Stimulated activated effector memory CD8-positive, alpha-beta T cell treated with anti-CD3 and anti-CD28 coated beads, Interleukin-12 subunit alpha, Interleukin-12 subunit beta, amount 100 ng/mL, for 72 hours (primary cell): ENCODE data around the gene CACHD1.
A peak's percentile ranks its signal among the peaks of the same experiment; 100 is the strongest.
"Not testable (repeated sequence)": the region's sequence is repeated elsewhere in the genome, so short reads cannot be mapped to it uniquely, and the experiment has no call there.

Experiments
- ATAC-seq: fragments of 150-1000 bp; cut with Tn5 transposase; 2 replicates; pipeline ENCODE4 v1.10.0; 2021
- DNase-seq, 2 donors: peaks; one replicate each; pipeline ENCODE4 v3.0.0; 2021 to 2022; ENCODE audit warnings: low spot score in 2 of 2
- H3K27ac Mint-ChIP-seq: one replicate; pipeline ENCODE4 v1.8.0; 2022; ENCODE audit warnings: mild to moderate bottlenecking, mixed read lengths
- H3K36me3 Mint-ChIP-seq: one replicate; pipeline ENCODE4 v1.8.0; 2022; ENCODE audit warnings: mild to moderate bottlenecking, mixed read lengths
- H3K4me1 Mint-ChIP-seq: one replicate; pipeline ENCODE4 v1.8.0; 2022; ENCODE audit warnings: mixed read lengths
- H3K4me3 Mint-ChIP-seq: one replicate; pipeline ENCODE4 v1.8.0; 2022; ENCODE audit warnings: mild to moderate bottlenecking, mixed read lengths
- H3K9me3 Mint-ChIP-seq: one replicate; pipeline ENCODE4 v1.8.0; 2022; ENCODE audit warnings: mixed read lengths

Gene CACHD1

GRCh38 chr1:64499011-64499410 lies 29.1 kb downstream of the CACHD1 start:
- Mint-ChIP-seq H3K36me3 (no peaks in the 10 kb centered on the region), H3K27ac (no peak overlapping the region), H3K4me1 (no peaks in the 10 kb centered on the region), H3K9me3 (no peaks in the 10 kb centered on the region), H3K4me3 (no peak overlapping the region)
- DNase-seq (no peak), ATAC-seq (no peak)

GRCh38 chr1:64499966-64500365 lies 30.0 kb downstream of the CACHD1 start:
- Mint-ChIP-seq H3K4me3 (no peak overlapping the region), H3K27ac (no peak overlapping the region), H3K36me3 (no peaks in the 10 kb centered on the region), H3K9me3 (no peaks in the 10 kb centered on the region), H3K4me1 (no peaks in the 10 kb centered on the region)
- ATAC-seq (no peak), DNase-seq (no peak)

GRCh38 chr1:64502083-64502482 lies 32.2 kb downstream of the CACHD1 start:
- H3K27ac Mint-ChIP-seq, result no peak overlapping the region
- peaks cover 7% of the 10 kb centered on the region for H3K4me1 Mint-ChIP-seq
- H3K4me3 Mint-ChIP-seq, result no peak overlapping the region
- ATAC-seq (no peak), DNase-seq (no peak)
- no peaks in the 10 kb centered on the region for H3K9me3 Mint-ChIP-seq
- no peaks in the 10 kb centered on the region for H3K36me3 Mint-ChIP-seq

GRCh38 chr1:64502931-64503330 lies 33.0 kb downstream of the CACHD1 start:
- peaks cover 7% of the 10 kb centered on the region for H3K4me1 Mint-ChIP-seq
- no peaks in the 10 kb centered on the region for H3K36me3 Mint-ChIP-seq
- no peak for ATAC-seq
- H3K9me3 Mint-ChIP-seq, result no peaks in the 10 kb centered on the region
- H3K4me3 Mint-ChIP-seq, result no peak overlapping the region
- no peak for DNase-seq
- no peak overlapping the region for H3K27ac Mint-ChIP-seq

- no peak for DNase-seq
- no peak overlapping the region for H3K27ac Mint-ChIP-seq
- no peaks in the 10 kb centered on the region for H3K9me3 Mint-ChIP-seq
- ATAC-seq, result peak; percentile 60
- H3K4me1 Mint-ChIP-seq, result peaks cover 7% of the 10 kb centered on the region
- H3K36me3 Mint-ChIP-seq, result no peaks in the 10 kb centered on the region
- H3K4me3 Mint-ChIP-seq, result peak overlapping the region; percentile 79
Measured at GRCh38 chr1:64505232-64505943, 35.5 kb downstream of the CACHD1 start.

- H3K36me3 Mint-ChIP-seq, result no peaks in the 10 kb centered on the region
- H3K4me1 Mint-ChIP-seq, result peaks cover 7% of the 10 kb centered on the region
- H3K9me3 Mint-ChIP-seq, result no peaks in the 10 kb centered on the region
- peak overlapping the region; percentile 79 for H3K4me3 Mint-ChIP-seq
- ATAC-seq (no peak), DNase-seq (no peak)
- H3K27ac Mint-ChIP-seq, result no peak overlapping the region
Measured at GRCh38 chr1:64505944-64506655, 36.2 kb downstream of the CACHD1 start.

GRCh38 chr1:64508629-64509028 lies 38.7 kb downstream of the CACHD1 start:
- peaks cover 7% of the 10 kb centered on the region for H3K4me1 Mint-ChIP-seq
- no peak overlapping the region for H3K27ac Mint-ChIP-seq
- no peak for DNase-seq
- no peak overlapping the region for H3K4me3 Mint-ChIP-seq
- H3K36me3 Mint-ChIP-seq, result no peaks in the 10 kb centered on the region
- H3K9me3 Mint-ChIP-seq, result no peaks in the 10 kb centered on the region
- ATAC-seq, result no peak

GRCh38 chr1:64511044-64511443 lies 41.1 kb downstream of the CACHD1 start:
- no peaks in the 10 kb centered on the region for H3K9me3 Mint-ChIP-seq
- H3K4me3 Mint-ChIP-seq, result no peak overlapping the region
- ATAC-seq (no peak), DNase-seq (no peak)
- no peaks in the 10 kb centered on the region for H3K36me3 Mint-ChIP-seq
- peaks cover 2% of the 10 kb centered on the region for H3K4me1 Mint-ChIP-seq
- no peak overlapping the region for H3K27ac Mint-ChIP-seq

GRCh38 chr1:64512206-64512605 lies 42.3 kb downstream of the CACHD1 start:
- not testable (repeated sequence) for H3K27ac Mint-ChIP-seq, ATAC-seq, H3K4me1 Mint-ChIP-seq, H3K4me3 Mint-ChIP-seq, DNase-seq, H3K9me3 Mint-ChIP-seq, H3K36me3 Mint-ChIP-seq

- ATAC-seq, result no peak
- Mint-ChIP-seq H3K9me3 (no peaks in the 10 kb centered on the region), H3K27ac (no peak overlapping the region), H3K4me1 (no peaks in the 10 kb centered on the region), H3K36me3 (no peaks in the 10 kb centered on the region), H3K4me3 (no peak overlapping the region)
- DNase-seq, result no peak
Measured at GRCh38 chr1:64513545-64513944, 43.6 kb downstream of the CACHD1 start.

- H3K4me3 Mint-ChIP-seq, result no peak overlapping the region
- no peaks in the 10 kb centered on the region for H3K36me3 Mint-ChIP-seq
- no peak overlapping the region for H3K27ac Mint-ChIP-seq
- DNase-seq, result no peak
- ATAC-seq, result no peak
- H3K9me3 Mint-ChIP-seq, result no peaks in the 10 kb centered on the region
- no peaks in the 10 kb centered on the region for H3K4me1 Mint-ChIP-seq
Measured at GRCh38 chr1:64514197-64514765, 44.4 kb downstream of the CACHD1 start.

- ATAC-seq (no peak), DNase-seq (no peak)
- Mint-ChIP-seq H3K4me1 (no peaks in the 10 kb centered on the region), H3K36me3 (no peaks in the 10 kb centered on the region), H3K9me3 (no peaks in the 10 kb centered on the region), H3K4me3 (no peak overlapping the region), H3K27ac (no peak overlapping the region)
Measured at GRCh38 chr1:64515427-64515826, 45.5 kb downstream of the CACHD1 start.

GRCh38 chr1:64516301-64516700 lies 46.4 kb downstream of the CACHD1 start:
- no peaks in the 10 kb centered on the region for H3K4me1 Mint-ChIP-seq
- ATAC-seq (no peak), DNase-seq (no peak)
- H3K36me3 Mint-ChIP-seq, result no peaks in the 10 kb centered on the region
- no peaks in the 10 kb centered on the region for H3K9me3 Mint-ChIP-seq
- H3K4me3 Mint-ChIP-seq, result no peak overlapping the region
- no peak overlapping the region for H3K27ac Mint-ChIP-seq

GRCh38 chr1:64516803-64517568 lies 47.1 kb downstream of the CACHD1 start:
- H3K4me3 Mint-ChIP-seq, result no peak overlapping the region
- DNase-seq, result no peak
- no peaks in the 10 kb centered on the region for H3K36me3 Mint-ChIP-seq
- H3K9me3 Mint-ChIP-seq, result no peaks in the 10 kb centered on the region
- no peak overlapping the region for H3K27ac Mint-ChIP-seq
- ATAC-seq, result no peak
- H3K4me1 Mint-ChIP-seq, result no peaks in the 10 kb centered on the region

GRCh38 chr1:64517640-64518039 lies 47.7 kb downstream of the CACHD1 start:
- Mint-ChIP-seq H3K4me1 (no peaks in the 10 kb centered on the region), H3K4me3 (no peak overlapping the region), H3K9me3 (no peaks in the 10 kb centered on the region), H3K36me3 (no peaks in the 10 kb centered on the region), H3K27ac (no peak overlapping the region)
- no peak for DNase-seq
- no peak for ATAC-seq
